ENCODE data around the gene TRIM15. TPM values are rescaled to one million over a fixed set of nuclear protein-coding genes. Genes with fewer than 3 reads are reported as not detected.
"Not testable (repeated sequence)": the region's sequence is repeated elsewhere in the genome, so short reads cannot be mapped to it uniquely, and the experiment has no call there.

TRIM15 gene
- total RNA-seq, 1 experiment from 2014 or later = 6.5 TPM

DNA sequence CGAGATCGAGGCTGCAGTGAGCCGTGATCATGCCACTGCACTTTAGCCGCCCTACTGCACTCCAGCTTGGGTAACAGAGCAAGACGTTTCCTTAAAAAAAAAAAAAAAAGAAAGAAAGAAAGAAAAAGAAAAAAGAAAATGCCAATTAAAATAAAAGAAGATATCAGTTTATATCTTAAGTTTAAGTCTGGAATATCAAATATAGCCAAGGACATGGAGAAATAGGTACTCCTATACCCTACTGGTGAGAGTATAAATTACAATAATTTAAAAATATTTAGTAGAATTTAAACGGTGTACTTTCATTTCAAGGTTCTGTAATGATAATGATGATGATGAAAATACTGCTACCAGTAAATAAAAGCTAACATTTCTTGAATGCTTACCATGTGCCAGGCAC lies 46.6 kb upstream of the TRIM15 start:
- RAD21 ChIA-PET (ENCODE audit: low non-redundant PET in 1 of 2, low total read pairs in 2 of 2, uncharacterized antibody in 2 of 2, unreplicated experiment in 2 of 2) = no interaction called here
- TF ChIP-seq SP1 (IDR thresholded peaks at IDR 0.05; ENCODE audit: low read depth) = no peak
- TF ChIP-seq, protein P1, sequence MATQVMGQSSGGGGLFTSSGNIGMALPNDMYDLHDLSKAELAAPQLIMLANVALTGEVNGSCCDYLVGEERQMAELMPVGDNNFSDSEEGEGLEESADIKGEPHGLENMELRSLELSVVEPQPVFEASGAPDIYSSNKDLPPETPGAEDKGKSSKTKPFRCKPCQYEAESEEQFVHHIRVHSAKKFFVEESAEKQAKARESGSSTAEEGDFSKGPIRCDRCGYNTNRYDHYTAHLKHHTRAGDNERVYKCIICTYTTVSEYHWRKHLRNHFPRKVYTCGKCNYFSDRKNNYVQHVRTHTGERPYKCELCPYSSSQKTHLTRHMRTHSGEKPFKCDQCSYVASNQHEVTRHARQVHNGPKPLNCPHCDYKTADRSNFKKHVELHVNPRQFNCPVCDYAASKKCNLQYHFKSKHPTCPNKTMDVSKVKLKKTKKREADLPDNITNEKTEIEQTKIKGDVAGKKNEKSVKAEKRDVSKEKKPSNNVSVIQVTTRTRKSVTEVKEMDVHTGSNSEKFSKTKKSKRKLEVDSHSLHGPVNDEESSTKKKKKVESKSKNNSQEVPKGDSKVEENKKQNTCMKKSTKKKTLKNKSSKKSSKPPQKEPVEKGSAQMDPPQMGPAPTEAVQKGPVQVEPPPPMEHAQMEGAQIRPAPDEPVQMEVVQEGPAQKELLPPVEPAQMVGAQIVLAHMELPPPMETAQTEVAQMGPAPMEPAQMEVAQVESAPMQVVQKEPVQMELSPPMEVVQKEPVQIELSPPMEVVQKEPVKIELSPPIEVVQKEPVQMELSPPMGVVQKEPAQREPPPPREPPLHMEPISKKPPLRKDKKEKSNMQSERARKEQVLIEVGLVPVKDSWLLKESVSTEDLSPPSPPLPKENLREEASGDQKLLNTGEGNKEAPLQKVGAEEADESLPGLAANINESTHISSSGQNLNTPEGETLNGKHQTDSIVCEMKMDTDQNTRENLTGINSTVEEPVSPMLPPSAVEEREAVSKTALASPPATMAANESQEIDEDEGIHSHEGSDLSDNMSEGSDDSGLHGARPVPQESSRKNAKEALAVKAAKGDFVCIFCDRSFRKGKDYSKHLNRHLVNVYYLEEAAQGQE (IDR thresholded peaks at IDR 0.05; ENCODE audit: low read depth) = no peak
- TF ChIP-seq, protein P2, sequence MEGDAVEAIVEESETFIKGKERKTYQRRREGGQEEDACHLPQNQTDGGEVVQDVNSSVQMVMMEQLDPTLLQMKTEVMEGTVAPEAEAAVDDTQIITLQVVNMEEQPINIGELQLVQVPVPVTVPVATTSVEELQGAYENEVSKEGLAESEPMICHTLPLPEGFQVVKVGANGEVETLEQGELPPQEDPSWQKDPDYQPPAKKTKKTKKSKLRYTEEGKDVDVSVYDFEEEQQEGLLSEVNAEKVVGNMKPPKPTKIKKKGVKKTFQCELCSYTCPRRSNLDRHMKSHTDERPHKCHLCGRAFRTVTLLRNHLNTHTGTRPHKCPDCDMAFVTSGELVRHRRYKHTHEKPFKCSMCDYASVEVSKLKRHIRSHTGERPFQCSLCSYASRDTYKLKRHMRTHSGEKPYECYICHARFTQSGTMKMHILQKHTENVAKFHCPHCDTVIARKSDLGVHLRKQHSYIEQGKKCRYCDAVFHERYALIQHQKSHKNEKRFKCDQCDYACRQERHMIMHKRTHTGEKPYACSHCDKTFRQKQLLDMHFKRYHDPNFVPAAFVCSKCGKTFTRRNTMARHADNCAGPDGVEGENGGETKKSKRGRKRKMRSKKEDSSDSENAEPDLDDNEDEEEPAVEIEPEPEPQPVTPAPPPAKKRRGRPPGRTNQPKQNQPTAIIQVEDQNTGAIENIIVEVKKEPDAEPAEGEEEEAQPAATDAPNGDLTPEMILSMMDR (IDR thresholded peaks at IDR 0.05 in 2 of 3, conservative IDR thresholded peaks at IDR 0.05 in 1 of 3; ENCODE audit: borderline replicate concordance in 1 of 3, insufficient read depth in 1 of 3, low read depth in 2 of 3, low read length in 2 of 3) = 0 out of 6 replicates have a peak, but pooled peaks of 2 of the 3 experiments have one; percentile 8 to 22
- TF ChIP-seq, protein P3, sequence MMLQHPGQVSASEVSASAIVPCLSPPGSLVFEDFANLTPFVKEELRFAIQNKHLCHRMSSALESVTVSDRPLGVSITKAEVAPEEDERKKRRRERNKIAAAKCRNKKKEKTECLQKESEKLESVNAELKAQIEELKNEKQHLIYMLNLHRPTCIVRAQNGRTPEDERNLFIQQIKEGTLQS (IDR thresholded peaks at IDR 0.05) = no peak
- H2AFZ ChIP-seq (ENCODE audit: low read depth, low read length, poor library complexity, severe bottlenecking) = no peak overlapping the region
- H3K36me3 ChIP-seq (ENCODE audit: control insufficient read depth in 1 of 2, insufficient read depth in 2 of 2, low read length in 2 of 2) = no peaks in the 10 kb centered on the region
- BruUV-seq (replicated peaks) = no TSS peak
- H3K4me1 ChIP-seq (ENCODE audit: control insufficient read depth in 1 of 2, insufficient read depth in 2 of 2, low read length in 2 of 2) = peaks cover 3 to 13% of the 10 kb centered on the region in 2 experiments; a peak in 3 of 4 replicates
- ATAC-seq = no peak
- no peaks in the 10 kb centered on the region for H3K9me2 ChIP-seq (ENCODE audit: insufficient read depth)
- H3K4me3 ChIP-seq (replicated peaks in 1 of 2; ENCODE audit: low read depth in 1 of 2, low read length in 2 of 2) = no peak overlapping the region
- H3K9ac ChIP-seq (ENCODE audit: low read length) = no peak overlapping the region
- H3K4me2 ChIP-seq (ENCODE audit: low read length) = no peak overlapping the region
- DNase-seq (ENCODE audit: low read depth, low spot score) = no peak
- no peaks in the 10 kb centered on the region for H3K9me3 ChIP-seq (ENCODE audit: control insufficient read depth in 1 of 2, insufficient read depth in 1 of 2, low read depth in 1 of 2, low read length in 2 of 2)
- CTCF ChIA-PET = interaction anchor here (1.7 kb wide), 1 partner anchor 9 kb away, joined by 3 read pairs; no protein-coding TSS in a partner anchor
- intact Hi-C loops (cut with micrococcal nuclease) = no loop called here
- H3K27ac ChIP-seq (ENCODE audit: low read depth, low read length) = no peak overlapping the region
- POLR2A ChIA-PET = no interaction called here
- no peaks in the 10 kb centered on the region for H3K27me3 ChIP-seq (ENCODE audit: insufficient read depth, low read length)
- no peaks in the 10 kb centered on the region for H4K20me1 ChIP-seq (ENCODE audit: insufficient read depth)
- H3K79me2 ChIP-seq (ENCODE audit: insufficient read depth, low read length) = no peaks in the 10 kb centered on the region

DNA sequence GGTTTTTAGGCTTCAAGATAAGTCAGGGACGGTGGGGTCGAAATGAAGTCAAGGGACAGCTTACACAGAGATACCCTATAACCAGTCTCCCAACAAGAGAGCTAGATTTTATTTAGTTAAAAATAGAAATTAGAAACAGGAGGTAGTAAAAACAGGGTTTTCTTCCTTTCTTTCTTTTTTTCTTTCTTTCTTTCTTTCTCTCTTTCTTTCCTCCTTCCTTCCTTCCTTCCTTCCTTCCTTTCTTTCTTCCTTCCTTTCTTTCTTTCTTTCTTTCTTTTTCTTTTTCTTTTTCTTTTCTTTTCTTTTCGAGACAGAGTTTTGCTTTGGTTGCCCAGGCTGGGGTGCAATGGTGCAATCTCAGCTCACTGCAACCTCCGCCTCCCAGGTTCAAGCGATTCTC lies 44.7 kb upstream of the TRIM15 start:
- H4K20me1 ChIP-seq (ENCODE audit: insufficient read depth); intact Hi-C loops (cut with micrococcal nuclease); POLR2A ChIA-PET; RAD21 ChIA-PET (ENCODE audit: low non-redundant PET in 1 of 2, low total read pairs in 2 of 2, uncharacterized antibody in 2 of 2, unreplicated experiment in 2 of 2); BruUV-seq (replicated peaks); H3K9me2 ChIP-seq (ENCODE audit: insufficient read depth); DNase-seq (ENCODE audit: low read depth, low spot score); H3K79me2 ChIP-seq (ENCODE audit: insufficient read depth, low read length); H3K4me3 ChIP-seq (replicated peaks in 1 of 2; ENCODE audit: low read depth in 1 of 2, low read length in 2 of 2); H3K27ac ChIP-seq (ENCODE audit: low read depth, low read length); H3K27me3 ChIP-seq (ENCODE audit: insufficient read depth, low read length); H3K36me3 ChIP-seq (ENCODE audit: control insufficient read depth in 1 of 2, insufficient read depth in 2 of 2, low read length in 2 of 2); H3K9me3 ChIP-seq (ENCODE audit: control insufficient read depth in 1 of 2, insufficient read depth in 1 of 2, low read depth in 1 of 2, low read length in 2 of 2); ATAC-seq; H3K9ac ChIP-seq (ENCODE audit: low read length): not testable (repeated sequence)
- peak overlapping the region; percentile 89 for H2AFZ ChIP-seq (ENCODE audit: low read depth, low read length, poor library complexity, severe bottlenecking)
- peak overlapping the region; percentile 43 for H3K4me2 ChIP-seq (ENCODE audit: low read length)
- peaks cover 3 to 13% of the 10 kb centered on the region in 2 experiments; a peak in 3 of 4 replicates for H3K4me1 ChIP-seq (ENCODE audit: control insufficient read depth in 1 of 2, insufficient read depth in 2 of 2, low read length in 2 of 2)
- CTCF ChIA-PET = interaction anchor here (1.5 kb wide), 1 partner anchor 13 kb away, joined by 5 read pairs; no protein-coding TSS in a partner anchor

Measured in HCT116 (cell line).